Trophoblast cell (in vitro differentiated cells and primary cell): ENCODE data around the gene HMG20B.

Experiments
- DNase-seq, 2 donors: peaks; one replicate each; pipeline ENCODE4 v3.0.0-alpha.2; 2016
- H2AFZ ChIP-seq: 2 replicates; pipeline ENCODE4 v1.6.1; 2013; ENCODE audit warnings: low read length, moderate library complexity, mild to moderate bottlenecking; ENCODE audit not compliant: insufficient read depth, poor library complexity
- H2AK5ac ChIP-seq: 2 replicates; pipeline ENCODE4 v1.6.1; 2013; ENCODE audit warnings: mild to moderate bottlenecking, low read length
- H2BK120ac ChIP-seq: 2 replicates; pipeline ENCODE4 v1.6.1; 2013; ENCODE audit warnings: low read length, mild to moderate bottlenecking, moderate library complexity; ENCODE audit not compliant: insufficient read depth, poor library complexity
- H2BK12ac ChIP-seq: 2 replicates; pipeline ENCODE4 v1.6.1; 2013; ENCODE audit warnings: mild to moderate bottlenecking, low read length, moderate library complexity
- H2BK5ac ChIP-seq: 2 replicates; pipeline ENCODE4 v1.6.1; 2013; ENCODE audit warnings: low read length, low read depth, moderate library complexity, mild to moderate bottlenecking; ENCODE audit not compliant: poor library complexity
- H3K14ac ChIP-seq: 2 replicates; pipeline ENCODE4 v1.6.1; 2013; ENCODE audit warnings: mild to moderate bottlenecking, low read length
- H3K18ac ChIP-seq: 2 replicates; pipeline ENCODE4 v1.6.1; 2013; ENCODE audit warnings: mild to moderate bottlenecking, low read length
- H3K23ac ChIP-seq: 2 replicates; pipeline ENCODE4 v1.6.1; 2013; ENCODE audit warnings: low read length
- H3K27ac ChIP-seq: 2 replicates; pipeline ENCODE4 v1.5.1; 2013; ENCODE audit warnings: low read depth, mild to moderate bottlenecking, inconsistent platforms, low read length, moderate library complexity
- H3K27me3 ChIP-seq: 2 replicates; pipeline ENCODE4 v1.6.1; 2013; ENCODE audit warnings: inconsistent platforms, mild to moderate bottlenecking, low read length, moderate library complexity; ENCODE audit not compliant: insufficient read depth
- H3K36me3 ChIP-seq, 2 experiments: 1 replicate in 1 of 2; 2 replicates in 1 of 2; pipeline ENCODE4 v1.6.1; 2013; ENCODE audit warnings: low read length in 2 of 2, mild to moderate bottlenecking in 2 of 2, moderate library complexity in 1 of 2; ENCODE audit not compliant: insufficient read depth in 2 of 2, control insufficient read depth in 1 of 2
- H3K4ac ChIP-seq: 2 replicates; pipeline ENCODE4 v1.6.1; 2013; ENCODE audit warnings: low read depth, mild to moderate bottlenecking, low read length, moderate library complexity
- H3K4me1 ChIP-seq, 2 experiments: 1 replicate in 1 of 2; 2 replicates in 1 of 2; pipeline ENCODE4 v1.6.1; 2013; ENCODE audit warnings: low read length in 2 of 2, mild to moderate bottlenecking in 2 of 2, moderate library complexity in 1 of 2; ENCODE audit not compliant: insufficient read depth in 2 of 2, control insufficient read depth in 1 of 2
- H3K4me2 ChIP-seq: 2 replicates; pipeline ENCODE4 v1.6.1; 2013; ENCODE audit warnings: inconsistent platforms, mild to moderate bottlenecking, low read length, moderate library complexity
- H3K4me3 ChIP-seq: 2 replicates; pipeline ENCODE4 v1.5.1; 2013; ENCODE audit warnings: mild to moderate bottlenecking, low read depth, low read length, inconsistent platforms
- H3K79me1 ChIP-seq: one replicate; pipeline ENCODE4 v1.6.1; 2013; ENCODE audit warnings: low read length
- H3K79me2 ChIP-seq: 2 replicates; pipeline ENCODE4 v1.6.1; 2013; ENCODE audit warnings: low read length, mild to moderate bottlenecking; ENCODE audit not compliant: control insufficient read depth, insufficient read depth, poor library complexity
- H3K9ac ChIP-seq: 2 replicates; pipeline ENCODE4 v1.6.1; 2013; ENCODE audit warnings: mild to moderate bottlenecking, low read length
- H3K9me3 ChIP-seq: 2 replicates; pipeline ENCODE4 v1.6.1; 2013; ENCODE audit warnings: low read depth, mild to moderate bottlenecking, control low read depth, inconsistent platforms, low read length; ENCODE audit not compliant: insufficient read depth
- H4K12ac ChIP-seq: 2 replicates; pipeline ENCODE4 v1.6.1; 2013; ENCODE audit warnings: low read depth, mild to moderate bottlenecking, low read length, moderate library complexity
- H4K8ac ChIP-seq: 2 replicates; pipeline ENCODE4 v1.6.1; 2013; ENCODE audit warnings: low read depth, mild to moderate bottlenecking, low read length, moderate library complexity
- H4K91ac ChIP-seq: one replicate; pipeline ENCODE4 v1.6.1; 2013; ENCODE audit warnings: low read depth, mild to moderate bottlenecking, low read length, moderate library complexity
- WGBS: extraction: QIAGEN DNeasy Blood & Tissue Kit; methylation state at CpG from one replicate; pipeline ENCODE4 v1.1.7; 2013; ENCODE audit warnings: missing lambda C conversion rate; ENCODE audit not compliant: insufficient read length, insufficient coverage; ENCODE audit errors: extremely low coverage; 5-methylcytosine and 5-hydroxymethylcytosine counted together

HMG20B gene

GRCh38 chr19:3617463-3617862 lies 44.7 kb downstream of the HMG20B start:
- Histone ChIP-seq H2BK12ac (no peak overlapping the region), H3K27ac (no peak overlapping the region), H2AK5ac (no peak overlapping the region), H3K4me1 (peaks cover 0 to 6% of the 10 kb centered on the region in 2 experiments), H3K18ac (no peak overlapping the region), H4K12ac (no peak overlapping the region), H3K4me2 (no peak overlapping the region), H3K23ac (no peak overlapping the region), H3K4me3 (no peak overlapping the region), H4K8ac (no peak overlapping the region), H3K36me3 (peaks cover 58 to 62% of the 10 kb centered on the region in 2 experiments), H2BK5ac (no peak overlapping the region), H3K79me1 (no peaks in the 10 kb centered on the region), H2BK120ac (no peak overlapping the region), H2AFZ (no peak overlapping the region), H3K9me3 (no peaks in the 10 kb centered on the region), H3K79me2 (no peaks in the 10 kb centered on the region), H4K91ac (no peak overlapping the region), H3K9ac (no peak overlapping the region), H3K14ac (no peak overlapping the region), H3K4ac (no peak overlapping the region), H3K27me3 (no peaks in the 10 kb centered on the region)
- no CpG with 5 or more reads among the region's 19 CpGs for WGBS
- no peak for DNase-seq

GRCh38 chr19:3618144-3618810 lies 45.5 kb downstream of the HMG20B start:
- no peaks in the 10 kb centered on the region for H3K27me3 ChIP-seq
- no peak overlapping the region for H2AK5ac ChIP-seq
- no peak overlapping the region for H2BK12ac ChIP-seq
- H3K18ac ChIP-seq = peak overlapping the region; percentile 22
- no peak overlapping the region for H2BK120ac ChIP-seq
- no peak overlapping the region for H3K4me3 ChIP-seq
- DNase-seq = peak; percentile 24 to 52
- peaks cover 57 to 59% of the 10 kb centered on the region in 2 experiments for H3K36me3 ChIP-seq
- H3K23ac ChIP-seq = no peak overlapping the region
- no peak overlapping the region for H3K14ac ChIP-seq
- H3K4me1 ChIP-seq = peaks cover 0 to 6% of the 10 kb centered on the region in 2 experiments
- WGBS = no CpG with 5 or more reads among the region's 31 CpGs
- H4K12ac ChIP-seq = no peak overlapping the region
- no peak overlapping the region for H2BK5ac ChIP-seq
- no peaks in the 10 kb centered on the region for H3K9me3 ChIP-seq
- no peak overlapping the region for H3K4me2 ChIP-seq
- H3K9ac ChIP-seq = no peak overlapping the region
- H3K4ac ChIP-seq = no peak overlapping the region
- no peaks in the 10 kb centered on the region for H3K79me2 ChIP-seq
- H3K79me1 ChIP-seq = no peaks in the 10 kb centered on the region
- H2AFZ ChIP-seq = no peak overlapping the region
- H4K91ac ChIP-seq = no peak overlapping the region
- H4K8ac ChIP-seq = no peak overlapping the region
- no peak overlapping the region for H3K27ac ChIP-seq

- H4K12ac ChIP-seq = no peak overlapping the region
- no peaks in the 10 kb centered on the region for H3K27me3 ChIP-seq
- H2AK5ac ChIP-seq = no peak overlapping the region
- no peak overlapping the region for H2BK5ac ChIP-seq
- H3K4ac ChIP-seq = no peak overlapping the region
- H3K79me1 ChIP-seq = no peaks in the 10 kb centered on the region
- no peaks in the 10 kb centered on the region for H3K9me3 ChIP-seq
- H3K4me3 ChIP-seq = no peak overlapping the region
- H3K27ac ChIP-seq = no peak overlapping the region
- H3K36me3 ChIP-seq = peaks cover 59 to 61% of the 10 kb centered on the region in 2 experiments
- no peak overlapping the region for H3K23ac ChIP-seq
- H3K9ac ChIP-seq = no peak overlapping the region
- no peak for DNase-seq
- no peak overlapping the region for H4K8ac ChIP-seq
- no peak overlapping the region for H4K91ac ChIP-seq
- no peak overlapping the region for H3K14ac ChIP-seq
- no peak overlapping the region for H2BK120ac ChIP-seq
- WGBS = no CpG with 5 or more reads among the region's 31 CpGs
- no peak overlapping the region for H2AFZ ChIP-seq
- no peaks in the 10 kb centered on the region for H3K79me2 ChIP-seq
- peaks cover 0 to 6% of the 10 kb centered on the region in 2 experiments for H3K4me1 ChIP-seq
- no peak overlapping the region for H2BK12ac ChIP-seq
- no peak overlapping the region for H3K4me2 ChIP-seq
- H3K18ac ChIP-seq = no peak overlapping the region
These were observed 46.3 kb downstream of the HMG20B start for GRCh38 chr19:3618811-3619630.

- Histone ChIP-seq H3K27ac (no peak overlapping the region), H3K79me1 (no peaks in the 10 kb centered on the region), H3K4ac (no peak overlapping the region), H4K91ac (no peak overlapping the region), H3K79me2 (no peaks in the 10 kb centered on the region), H3K9ac (no peak overlapping the region), H2BK12ac (no peak overlapping the region), H4K8ac (no peak overlapping the region), H3K4me1 (peaks cover 0 to 6% of the 10 kb centered on the region in 2 experiments), H3K27me3 (no peaks in the 10 kb centered on the region), H2BK120ac (no peak overlapping the region), H3K14ac (no peak overlapping the region), H2BK5ac (no peak overlapping the region), H3K23ac (no peak overlapping the region), H3K18ac (no peak overlapping the region), H3K4me2 (no peak overlapping the region), H3K9me3 (no peaks in the 10 kb centered on the region), H3K36me3 (peaks cover 58 to 59% of the 10 kb centered on the region in 2 experiments), H2AK5ac (no peak overlapping the region), H4K12ac (no peak overlapping the region), H2AFZ (no peak overlapping the region), H3K4me3 (no peak overlapping the region)
- DNase-seq = no peak
- WGBS = no CpG with 5 or more reads among the region's 17 CpGs
These were observed 46.9 kb downstream of the HMG20B start for GRCh38 chr19:3619631-3620012.
